Body of pancreas (tissue), 4 donors: ENCODE data around the gene CLEC1A. TPM values are rescaled to one million over a fixed set of nuclear protein-coding genes. Genes with fewer than 3 reads are reported as not detected.

ENCODE experiments used
- ATAC-seq: fragments of 150-250 bp; one replicate; pipeline ENCODE4 v1.9.1; 2016
- DNase-seq, 4 donors: peaks; one replicate each; pipeline ENCODE4 v3.0.0-alpha.2; 2019
- H3K27ac ChIP-seq, 4 donors: fragments of 200-600 bp; sonication (generic); 1 replicate in 3 of 4; 2 replicates in 1 of 4; pipeline versions ENCODE4 v1.5.1 to v1.6.1; 2016 to 2019; ENCODE audit warnings: mild to moderate bottlenecking in 1 of 4, mixed read lengths in 1 of 4, moderate library complexity in 1 of 4
- H3K27me3 ChIP-seq, 2 donors: fragments of 200-600 bp; sonication (generic); one replicate each; pipeline ENCODE4 v1.6.0; 2016; ENCODE audit warnings: mild to moderate bottlenecking in 1 of 2
- H3K36me3 ChIP-seq, 2 donors: fragments of 200-600 bp; sonication (generic); replicated peaks in 1 of 2; 2 replicates each; pipeline ENCODE4 v1.5.1; 2016; ENCODE audit warnings: low read depth in 2 of 2; ENCODE audit not compliant: insufficient read depth in 1 of 2
- H3K4me1 ChIP-seq: fragments of 200-600 bp; sonication (generic); one replicate; pipeline ENCODE4 v1.6.0; 2016
- H3K4me3 ChIP-seq, 2 donors: fragments of 200-600 bp; sonication (generic); 1 replicate in 1 of 2; 2 replicates in 1 of 2; pipeline ENCODE4 v1.5.1; 2016 to 2019
- H3K9me3 ChIP-seq, 3 donors: fragments of 200-600 bp; sonication (generic); 1 replicate in 2 of 3; 2 replicates in 1 of 3; pipeline ENCODE4 v1.5.1; 2016
- CTCF ChIP-seq, 7 experiments: fragments of 450-650 bp in 4 of 7; fragments of 200-600 bp in 3 of 7; sonication (generic) in 3 of 7; IDR thresholded peaks; one replicate each; pipeline ENCODE4 v1.5.1; 2016 to 2019; ENCODE audit warnings: antibody characterized with exemption in 7 of 7
- POLR2A ChIP-seq, 3 donors: fragments of 450-650 bp; IDR thresholded peaks; one replicate each; pipeline ENCODE4 v1.6.1; 2016; ENCODE audit warnings: antibody characterized with exemption in 3 of 3, mild to moderate bottlenecking in 2 of 3
- WGBS, 2 donors: methylation state at CpG; one replicate each; pipeline ENCODE4 v1.1.5; 2017; 5-methylcytosine and 5-hydroxymethylcytosine counted together
- intact Hi-C: fragments of 100-400 bp; cut with DNase I; formaldehyde crosslinking; loops from one replicate; pipeline ENCODE4 v1.15.1; 2023
- total RNA-seq, 2 donors: library from RNA; depleted of rRNA; stranded (reverse); fragments of >200 nt; gene quantifications; one replicate each; pipeline ENCODE4 v1.1.0, GENCODE V29; 2016

CLEC1A gene, protein sequence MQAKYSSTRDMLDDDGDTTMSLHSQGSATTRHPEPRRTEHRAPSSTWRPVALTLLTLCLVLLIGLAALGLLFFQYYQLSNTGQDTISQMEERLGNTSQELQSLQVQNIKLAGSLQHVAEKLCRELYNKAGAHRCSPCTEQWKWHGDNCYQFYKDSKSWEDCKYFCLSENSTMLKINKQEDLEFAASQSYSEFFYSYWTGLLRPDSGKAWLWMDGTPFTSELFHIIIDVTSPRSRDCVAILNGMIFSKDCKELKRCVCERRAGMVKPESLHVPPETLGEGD
- total RNA-seq = 1 to 10 TPM; 1.3 to 2.6 TPM

- peak; percentile 35 for ATAC-seq
- H3K36me3 ChIP-seq = no peaks in the 10 kb centered on the region
- H3K4me3 ChIP-seq = no peak within 1 kb of the TSS
- H3K27me3 ChIP-seq = no peaks in the 10 kb centered on the region
- peak in 1 of 4 donors; percentile 17 for DNase-seq
- no peak within 1 kb of the TSS for H3K27ac ChIP-seq
- H3K9me3 ChIP-seq = no peaks in the 10 kb centered on the region
- WGBS, 2 donors = 46 to 64% methylated on average over 6 to 10 of the region's 10 CpGs
- H3K4me1 ChIP-seq = no peaks in the 10 kb centered on the region
- TF ChIP-seq CTCF (IDR thresholded peaks at IDR 0.05) (no peak), POLR2A (IDR thresholded peaks at IDR 0.05) (peak in 2 of 3 donors; percentile 44 to 47)
- intact Hi-C loops = no loop called here
Measured at GRCh38 chr12:10098791-10099190, at the start of gene CLEC1A. TSS of gene CLEC1A (minus strand) at chr12:10098985. CDS start at chr12:10098922, 63 bp downstream.

DNA sequence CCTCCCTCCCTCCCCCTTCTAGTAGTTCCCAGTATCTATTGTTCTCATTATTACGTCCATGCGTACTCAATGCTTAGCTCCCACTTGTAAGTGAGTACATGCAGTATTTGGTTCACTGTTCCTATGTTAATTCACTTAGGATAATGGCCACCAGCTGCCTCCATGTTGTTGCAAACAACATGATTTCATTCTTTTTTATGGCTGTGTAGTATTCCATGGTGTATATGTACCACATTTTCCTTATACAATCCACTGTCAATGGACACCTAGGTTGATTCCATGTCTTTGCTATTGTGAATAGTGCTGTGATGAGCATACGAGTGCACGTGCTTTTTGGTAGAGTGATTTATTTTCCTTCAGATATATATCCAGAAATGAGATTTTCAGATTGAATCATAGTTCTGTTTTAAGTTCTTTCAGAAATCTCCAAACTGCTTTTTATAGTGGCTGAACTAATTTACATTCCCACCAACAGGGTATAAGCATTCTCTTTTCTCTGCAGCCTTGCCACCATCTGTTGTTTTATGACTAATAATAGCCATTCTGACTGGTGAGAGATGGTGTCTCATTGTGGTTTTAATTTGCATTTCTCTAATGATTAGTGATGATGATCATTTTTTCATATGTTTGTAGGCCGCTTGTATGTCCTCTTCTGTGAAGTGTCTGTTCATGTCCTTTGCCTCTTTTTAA is 49.1 kb upstream of the CLEC1A start:
- H3K27ac ChIP-seq = no peak overlapping the region
- DNase-seq (no peak), ATAC-seq (no peak)
- no peaks in the 10 kb centered on the region for H3K4me1 ChIP-seq
- 81 to 86% methylated on average over 5 of the region's 5 CpGs for WGBS, 2 donors
- no peak overlapping the region for H3K4me3 ChIP-seq
- H3K9me3 ChIP-seq = no peaks in the 10 kb centered on the region
- intact Hi-C loops = no loop called here
- no peaks in the 10 kb centered on the region for H3K27me3 ChIP-seq
- TF ChIP-seq POLR2A (IDR thresholded peaks at IDR 0.05) = no peak
- TF ChIP-seq CTCF (IDR thresholded peaks at IDR 0.05) = no peak
- no peaks in the 10 kb centered on the region for H3K36me3 ChIP-seq

GRCh38 chr12:10142976-10143589 is 44.3 kb upstream of the CLEC1A start:
- Histone ChIP-seq H3K4me3 (no peak overlapping the region), H3K27me3 (peaks cover 0 to 4% of the 10 kb centered on the region in 2 donors), H3K9me3 (no peaks in the 10 kb centered on the region), H3K4me1 (no peaks in the 10 kb centered on the region), H3K36me3 (no peaks in the 10 kb centered on the region), H3K27ac (no peak overlapping the region)
- DNase-seq (no peak), ATAC-seq (no peak)
- WGBS, 2 donors = 0% methylated on average over 1 of the region's 1 CpG
- intact Hi-C loops = no loop called here
- TF ChIP-seq POLR2A (IDR thresholded peaks at IDR 0.05) (no peak), CTCF (IDR thresholded peaks at IDR 0.05) (no peak)

- intact Hi-C loops = no loop called here
- Histone ChIP-seq H3K36me3 (no peaks in the 10 kb centered on the region), H3K4me1 (no peaks in the 10 kb centered on the region), H3K27me3 (peaks cover 0 to 4% of the 10 kb centered on the region in 2 donors), H3K9me3 (no peaks in the 10 kb centered on the region), H3K4me3 (no peak overlapping the region), H3K27ac (no peak overlapping the region)
- no peak for ATAC-seq
- TF ChIP-seq CTCF (IDR thresholded peaks at IDR 0.05) (peak in 6 of 7 experiments; percentile 8 to 54 (median 32)), POLR2A (IDR thresholded peaks at IDR 0.05) (no peak)
- 8 to 12% methylated on average over 2 of the region's 2 CpGs for WGBS, 2 donors
- DNase-seq = peak in 2 of 4 donors; percentile 18 to 34
Measured at GRCh38 chr12:10140001-10140400, 41.2 kb upstream of the CLEC1A start.
